Naive thymus-derived CD8-positive, alpha-beta T cell (primary cell): Measurements from ENCODE around the gene RPRD1A. TPM values are rescaled to one million over a fixed set of nuclear protein-coding genes. Genes with fewer than 3 reads are reported as not detected.
A peak's percentile ranks its signal among the peaks of the same experiment; 100 is the strongest.
"Not testable (repeated sequence)": the region's sequence is repeated elsewhere in the genome, so short reads cannot be mapped to it uniquely, and the experiment has no call there.

Source experiments
- ATAC-seq, 2 donors: fragments of 150-1000 bp; cut with Tn5 transposase in 1 of 2; sonication (Bioruptor Pico), chemical (Tn5 transposase) in 1 of 2; 1 replicate in 1 of 2; 2 replicates in 1 of 2; pipeline ENCODE4 v1.10.0; 2021; ENCODE audit warnings: mild to moderate bottlenecking in 2 of 2, moderate library complexity in 2 of 2
- POLR2A ChIA-PET: fragments of 350-600 bp; sonication (Branson Sonifier 250); formaldehyde crosslinking; loops from one replicate; lab custom pipeline; 2021; ENCODE audit warnings: antibody characterized with exemption; lab: Charles Lee
- DNase-seq, 10 donors: peaks; one replicate each; pipeline versions ENCODE4 v3.0.0 to v3.0.0-alpha.2; 2020 to 2022
- H3K27ac Mint-ChIP-seq, 10 donors: one replicate each; pipeline ENCODE4 v1.8.0; 2020 to 2022; ENCODE audit warnings: mild to moderate bottlenecking in 10 of 10, mixed read lengths in 10 of 10, moderate library complexity in 4 of 10, inconsistent platforms in 1 of 10
- H3K27me3 Mint-ChIP-seq, 5 donors: one replicate each; pipeline ENCODE4 v1.8.0; 2021 to 2022; ENCODE audit warnings: mixed read lengths in 5 of 5
- H3K36me3 Mint-ChIP-seq, 3 donors: one replicate each; pipeline ENCODE4 v1.8.0; 2020 to 2022; ENCODE audit warnings: mixed read lengths in 3 of 3, mild to moderate bottlenecking in 2 of 3, inconsistent platforms in 1 of 3
- H3K4me1 Mint-ChIP-seq, 4 donors: one replicate each; pipeline ENCODE4 v1.8.0; 2021 to 2022; ENCODE audit warnings: mixed read lengths in 4 of 4
- H3K4me3 Mint-ChIP-seq, 10 donors: one replicate each; pipeline ENCODE4 v1.8.0; 2020 to 2022; ENCODE audit warnings: mild to moderate bottlenecking in 10 of 10, mixed read lengths in 10 of 10, moderate library complexity in 6 of 10, inconsistent platforms in 1 of 10
- H3K9me3 Mint-ChIP-seq, 9 donors: one replicate each; pipeline ENCODE4 v1.8.0; 2020 to 2022; ENCODE audit warnings: mixed read lengths in 9 of 9, mild to moderate bottlenecking in 3 of 9, inconsistent platforms in 1 of 9, moderate library complexity in 1 of 9
- polyA plus RNA-seq, 3 donors: library from polyadenylated mRNA; unstranded; fragments of 300-500 nt; fragmentation: Illumina TruSeq; gene quantifications; one replicate each; pipeline ENCODE4 v1.2.3, GENCODE V29; 2021
- total RNA-seq, 8 experiments: library from RNA in 2 of 8; stranded (reverse) in 2 of 8; gene quantifications; one replicate each; pipeline ENCODE4 v1.2.3 and lab custom pipeline; 2021 to 2026

The RPRD1A gene
- total and polyA plus RNA-seq, 5 experiments from 2014 or later = 6.7 to 51.3 (median 12.0) TPM

DNA sequence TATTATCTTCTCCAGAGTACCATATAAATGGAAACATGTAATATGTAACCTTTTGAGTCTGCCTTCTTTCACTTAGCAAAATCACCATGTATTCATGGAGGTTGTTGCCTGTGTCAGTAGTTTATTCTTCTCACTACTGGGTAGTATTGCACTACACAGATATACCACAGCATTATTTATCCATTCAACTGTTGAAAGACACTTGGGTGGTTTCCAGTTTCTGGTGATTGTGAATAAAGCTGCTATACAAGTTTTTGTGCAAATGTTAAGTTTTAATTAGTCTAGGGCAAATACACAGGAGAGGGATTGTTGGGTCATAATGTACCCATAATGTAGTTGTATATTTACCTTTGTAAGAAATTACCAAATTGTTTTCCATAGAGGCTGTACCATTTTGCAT lies 29.6 kb upstream of the RPRD1A start:
- DNase-seq (no peak), ATAC-seq (no peak)
- Mint-ChIP-seq H3K9me3 (no peaks in the 10 kb centered on the region), H3K4me1 (peaks cover 4 to 8% (median 7%) of the 10 kb centered on the region in 4 donors), H3K4me3 (no peak overlapping the region), H3K27ac (no peak overlapping the region), H3K27me3 (peaks cover 0 to 5% (median 3%) of the 10 kb centered on the region in 5 donors), H3K36me3 (no peaks in the 10 kb centered on the region)
- POLR2A ChIA-PET = no interaction called here

DNA sequence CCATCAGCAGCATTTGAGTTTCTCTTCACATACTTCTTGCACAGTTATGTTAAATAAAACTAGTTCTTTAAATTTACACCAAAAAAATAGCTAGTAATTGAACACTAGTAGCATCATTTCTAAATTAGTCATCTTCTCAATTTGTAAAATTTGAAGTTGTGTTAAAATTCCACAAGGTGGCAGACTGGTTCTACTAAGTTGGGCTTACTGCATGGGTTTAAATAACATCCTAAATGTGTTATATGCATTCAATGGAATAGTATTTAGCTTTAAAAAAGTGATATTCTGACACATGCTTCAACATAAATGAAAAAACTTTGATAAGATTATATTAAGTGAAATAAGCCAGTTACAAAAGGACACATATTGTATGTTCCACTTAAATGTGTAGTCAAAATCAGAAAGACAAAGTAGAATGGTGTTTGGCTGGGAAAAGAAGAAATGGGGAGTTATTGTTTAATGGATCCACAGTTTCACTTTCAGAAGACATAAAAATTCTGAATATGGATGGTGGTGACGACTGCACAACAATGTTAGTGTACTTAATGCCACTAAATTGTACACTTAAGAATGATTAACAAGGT lies 28.7 kb upstream of the RPRD1A start:
- H3K36me3 Mint-ChIP-seq = no peaks in the 10 kb centered on the region
- H3K27ac Mint-ChIP-seq = no peak overlapping the region
- H3K4me1 Mint-ChIP-seq = peaks cover 4 to 8% (median 7%) of the 10 kb centered on the region in 4 donors
- POLR2A ChIA-PET = no interaction called here
- H3K4me3 Mint-ChIP-seq = no peak overlapping the region
- H3K9me3 Mint-ChIP-seq = no peaks in the 10 kb centered on the region
- peak in 3 of 10 donors; percentile 45 to 54 (median 54) for DNase-seq
- peaks cover 0 to 4% (median under 1%) of the 10 kb centered on the region in 5 donors for H3K27me3 Mint-ChIP-seq
- ATAC-seq = peak; percentile 36 to 42

DNA sequence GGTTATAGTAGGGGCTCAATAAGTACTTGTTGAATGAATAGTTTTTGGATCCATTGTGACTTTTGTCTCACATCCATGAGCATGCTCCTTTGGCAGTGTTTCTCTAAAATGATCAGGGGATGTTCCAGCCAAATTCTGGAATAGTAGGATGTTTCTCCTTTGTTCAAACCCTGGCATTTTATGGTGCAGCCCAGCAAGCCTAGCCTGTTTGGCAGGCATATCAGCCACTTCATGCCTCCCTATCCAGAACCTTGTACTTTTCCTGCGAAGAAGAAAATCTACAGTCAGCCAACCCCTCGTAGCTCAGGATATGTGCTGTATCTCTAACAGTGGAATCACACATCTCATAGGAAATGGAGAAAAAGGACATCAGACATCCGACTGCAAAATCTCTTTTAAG lies 27.1 kb upstream of the RPRD1A start:
- DNase-seq (no peak), ATAC-seq (no peak)
- no peak overlapping the region for H3K27ac Mint-ChIP-seq
- POLR2A ChIA-PET = no interaction called here
- no peaks in the 10 kb centered on the region for H3K36me3 Mint-ChIP-seq
- H3K4me1 Mint-ChIP-seq = peaks cover 4 to 8% (median 7%) of the 10 kb centered on the region in 4 donors
- peaks cover 0 to 4% (median 0%) of the 10 kb centered on the region in 5 donors for H3K27me3 Mint-ChIP-seq
- no peak overlapping the region for H3K4me3 Mint-ChIP-seq
- no peaks in the 10 kb centered on the region for H3K9me3 Mint-ChIP-seq

DNA sequence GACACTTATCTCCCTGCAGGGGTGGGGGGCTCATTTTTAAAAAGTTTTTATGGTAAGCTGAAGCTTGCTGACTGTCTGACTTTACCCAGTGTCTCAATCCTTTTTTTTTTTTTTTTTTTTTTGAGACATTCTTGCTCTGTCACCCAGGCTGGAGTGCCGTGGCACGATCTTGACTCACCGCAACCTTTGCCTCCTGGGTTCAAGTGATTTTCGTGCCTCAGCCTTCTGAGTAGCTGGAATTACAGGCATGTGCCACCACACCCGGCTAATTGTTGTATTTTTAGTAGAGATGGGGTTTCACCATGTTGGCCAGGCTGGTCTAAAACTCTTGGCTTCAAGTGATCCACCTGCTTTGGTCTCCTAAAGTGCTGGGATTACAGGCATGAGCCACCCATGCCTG lies 24.8 kb upstream of the RPRD1A start:
- DNase-seq, ATAC-seq, H3K4me1 Mint-ChIP-seq, H3K9me3 Mint-ChIP-seq, POLR2A ChIA-PET, H3K36me3 Mint-ChIP-seq, H3K4me3 Mint-ChIP-seq, H3K27me3 Mint-ChIP-seq, H3K27ac Mint-ChIP-seq: not testable (repeated sequence)

DNA sequence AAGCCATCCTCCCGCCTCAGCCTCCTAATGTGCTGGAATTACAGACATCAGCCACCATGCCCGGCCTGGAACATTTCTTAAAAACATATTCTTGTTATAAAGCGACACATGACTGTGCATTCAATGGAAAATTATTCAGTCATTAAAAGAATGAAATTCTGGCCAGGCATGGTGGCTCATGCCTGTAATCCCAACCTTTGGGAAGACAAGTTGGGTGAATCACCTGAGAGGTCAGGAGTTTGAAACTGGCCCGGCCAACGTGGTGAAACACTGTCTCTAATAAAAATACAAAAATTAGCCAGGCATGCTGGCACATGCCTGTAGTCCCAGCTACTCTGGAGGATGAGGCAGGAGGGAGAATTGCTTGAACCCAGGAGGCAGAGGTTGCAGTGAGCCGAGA lies 21.6 kb upstream of the RPRD1A start:
- H3K4me3 Mint-ChIP-seq = no peak overlapping the region
- DNase-seq (no peak), ATAC-seq (no peak)
- H3K9me3 Mint-ChIP-seq = no peaks in the 10 kb centered on the region
- H3K36me3 Mint-ChIP-seq = no peaks in the 10 kb centered on the region
- H3K27ac Mint-ChIP-seq = no peak overlapping the region
- H3K4me1 Mint-ChIP-seq = peaks cover 4 to 12% (median 7%) of the 10 kb centered on the region in 4 donors
- POLR2A ChIA-PET = no interaction called here
- H3K27me3 Mint-ChIP-seq = peaks cover 0 to under 1% (median 0%) of the 10 kb centered on the region in 5 donors

DNA sequence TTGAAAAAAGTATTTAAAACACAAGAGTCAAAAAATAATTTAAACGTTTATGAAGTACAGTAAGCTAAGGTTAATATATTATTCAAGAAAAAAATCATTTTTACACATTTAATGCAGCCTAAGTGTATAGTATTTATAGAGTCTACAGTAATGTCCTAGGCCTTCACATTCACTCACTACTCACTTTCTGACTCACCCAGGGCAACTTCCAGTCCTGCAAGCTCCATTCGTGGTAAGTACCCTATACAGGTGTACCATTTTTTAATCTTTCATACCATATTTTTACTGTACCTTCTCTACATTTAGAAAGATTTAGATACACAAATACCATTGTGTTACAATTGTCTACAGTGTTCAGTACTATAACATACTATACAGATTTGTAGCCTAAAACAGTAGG lies 20.9 kb upstream of the RPRD1A start:
- no peak for DNase-seq

DNA sequence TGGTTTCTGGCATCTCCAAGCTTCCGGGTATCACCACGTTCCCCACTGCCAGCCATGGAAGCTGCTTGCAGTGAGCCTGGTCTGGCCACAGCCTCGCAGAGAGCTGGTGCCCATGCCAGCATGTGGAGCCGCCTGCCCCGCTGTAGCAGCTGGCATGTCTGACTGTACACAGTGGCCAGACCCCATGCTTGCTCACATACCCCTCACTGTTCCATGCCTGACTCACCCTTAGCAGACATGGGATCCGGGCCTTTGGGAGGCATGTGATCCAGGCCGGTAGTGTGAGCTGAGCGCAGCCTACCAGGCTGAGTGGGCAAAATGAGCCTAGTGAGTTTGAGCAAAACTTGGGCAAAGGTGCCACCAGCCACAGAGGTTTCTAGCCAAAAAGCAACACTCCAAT lies 18.8 kb upstream of the RPRD1A start:
- Mint-ChIP-seq H3K4me1 (peaks cover 0 to 15% (median 0%) of the 10 kb centered on the region in 4 donors), H3K4me3 (no peak overlapping the region), H3K27me3 (peaks cover 0 to 3% (median 0%) of the 10 kb centered on the region in 5 donors), H3K9me3 (peaks cover 0 to 11% (median 5%) of the 10 kb centered on the region in 9 donors), H3K27ac (no peak overlapping the region), H3K36me3 (peaks cover 0 to 6% (median 3%) of the 10 kb centered on the region in 3 donors)
- POLR2A ChIA-PET = no interaction called here
- ATAC-seq = no peak
- DNase-seq = no peak

More for the DNA sequence above, 20.9 kb upstream of the RPRD1A start:
- Mint-ChIP-seq H3K4me1 (peaks cover 2 to 17% (median 6%) of the 10 kb centered on the region in 4 donors), H3K36me3 (no peaks in the 10 kb centered on the region), H3K4me3 (no peak overlapping the region), H3K9me3 (no peaks in the 10 kb centered on the region), H3K27ac (no peak overlapping the region), H3K27me3 (peaks cover 0 to 3% (median 0%) of the 10 kb centered on the region in 5 donors)
- POLR2A ChIA-PET = no interaction called here
- ATAC-seq = no peak

DNA sequence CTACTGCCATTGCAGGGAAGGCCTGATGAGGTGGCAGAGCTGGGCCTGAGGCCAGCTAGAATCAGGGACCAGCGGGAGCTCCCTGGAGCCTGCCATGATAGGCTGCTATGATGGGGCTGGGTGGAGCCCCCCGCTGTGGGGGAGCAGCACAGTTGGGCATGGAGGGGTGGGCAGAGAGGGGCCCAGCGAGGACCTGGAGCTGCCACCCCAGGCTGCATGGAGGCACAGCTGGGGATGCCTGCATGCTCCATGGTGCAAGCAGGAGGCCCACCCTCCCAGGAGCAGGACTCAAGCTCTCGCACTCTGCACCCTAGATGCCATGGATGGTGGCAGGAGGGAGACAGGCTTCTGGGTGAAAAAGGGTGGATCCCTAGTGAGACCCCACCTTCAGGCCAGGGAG lies 17.8 kb upstream of the RPRD1A start:
- Mint-ChIP-seq H3K27ac (no peak overlapping the region), H3K4me3 (no peak overlapping the region), H3K9me3 (peaks cover 0 to 21% (median 14%) of the 10 kb centered on the region in 9 donors), H3K36me3 (peaks cover 0 to 16% (median 11%) of the 10 kb centered on the region in 3 donors), H3K4me1 (peaks cover 0 to 15% (median 0%) of the 10 kb centered on the region in 4 donors), H3K27me3 (peaks cover 0 to 3% (median 1%) of the 10 kb centered on the region in 5 donors)
- DNase-seq (no peak), ATAC-seq (no peak)
- POLR2A ChIA-PET = no interaction called here

DNA sequence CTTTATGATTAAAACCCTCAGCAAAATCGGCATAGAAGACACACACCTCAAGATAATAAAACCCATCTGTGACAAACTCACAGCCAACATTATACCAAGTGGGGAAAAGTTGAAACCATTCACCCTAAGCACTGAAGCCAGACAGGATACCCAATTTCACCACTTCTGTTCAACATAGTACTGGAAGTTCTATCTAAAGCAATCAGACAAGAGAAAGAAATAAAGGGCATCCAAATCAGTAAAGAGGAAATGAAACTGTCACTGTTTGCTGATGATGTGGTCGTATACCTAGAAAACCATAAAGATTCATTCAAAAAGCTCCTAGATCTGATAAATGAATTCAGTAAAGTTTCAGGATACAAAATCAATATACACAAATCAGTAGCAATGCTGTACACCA lies 16.4 kb upstream of the RPRD1A start:
- peaks cover 0 to 24% (median 11%) of the 10 kb centered on the region in 3 donors for H3K36me3 Mint-ChIP-seq
- no peak overlapping the region for H3K4me3 Mint-ChIP-seq
- H3K27ac Mint-ChIP-seq = peak overlapping the region in 1 of 10 donors; percentile 64
- ATAC-seq (no peak), DNase-seq (no peak)
- H3K27me3 Mint-ChIP-seq = peaks cover 0 to 3% (median 1%) of the 10 kb centered on the region in 5 donors
- POLR2A ChIA-PET = no interaction called here
- H3K9me3 Mint-ChIP-seq = peaks cover 0 to 36% (median 19%) of the 10 kb centered on the region in 9 donors
- peaks cover 0 to 15% (median 0%) of the 10 kb centered on the region in 4 donors for H3K4me1 Mint-ChIP-seq

DNA sequence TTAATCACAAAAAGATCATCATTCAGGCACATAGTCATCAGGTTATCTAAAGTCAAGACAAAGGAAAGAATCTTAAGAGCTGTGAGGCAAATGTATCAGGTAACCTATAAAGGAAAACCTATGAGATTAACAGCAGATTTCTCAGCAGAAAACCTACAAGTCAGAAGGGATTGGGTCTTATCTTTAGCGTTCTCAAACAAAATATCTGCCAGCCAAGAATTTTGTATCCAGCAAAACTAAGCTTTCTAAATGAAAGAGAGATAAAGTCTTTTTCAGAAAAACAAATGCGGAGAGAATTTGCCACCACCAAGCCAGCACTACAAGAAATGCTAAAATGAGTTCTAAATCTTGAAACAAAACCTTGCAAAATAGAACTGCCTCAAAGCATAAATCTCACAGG lies 13.8 kb upstream of the RPRD1A start:
- Mint-ChIP-seq H3K36me3 (peaks cover 0 to 24% (median 11%) of the 10 kb centered on the region in 3 donors), H3K9me3 (peaks cover 0 to 37% (median 19%) of the 10 kb centered on the region in 9 donors), H3K4me1 (peaks cover 0 to 12% (median 0%) of the 10 kb centered on the region in 4 donors)
- POLR2A ChIA-PET, H3K4me3 Mint-ChIP-seq, H3K27ac Mint-ChIP-seq, ATAC-seq, H3K27me3 Mint-ChIP-seq, DNase-seq: not testable (repeated sequence)

DNA sequence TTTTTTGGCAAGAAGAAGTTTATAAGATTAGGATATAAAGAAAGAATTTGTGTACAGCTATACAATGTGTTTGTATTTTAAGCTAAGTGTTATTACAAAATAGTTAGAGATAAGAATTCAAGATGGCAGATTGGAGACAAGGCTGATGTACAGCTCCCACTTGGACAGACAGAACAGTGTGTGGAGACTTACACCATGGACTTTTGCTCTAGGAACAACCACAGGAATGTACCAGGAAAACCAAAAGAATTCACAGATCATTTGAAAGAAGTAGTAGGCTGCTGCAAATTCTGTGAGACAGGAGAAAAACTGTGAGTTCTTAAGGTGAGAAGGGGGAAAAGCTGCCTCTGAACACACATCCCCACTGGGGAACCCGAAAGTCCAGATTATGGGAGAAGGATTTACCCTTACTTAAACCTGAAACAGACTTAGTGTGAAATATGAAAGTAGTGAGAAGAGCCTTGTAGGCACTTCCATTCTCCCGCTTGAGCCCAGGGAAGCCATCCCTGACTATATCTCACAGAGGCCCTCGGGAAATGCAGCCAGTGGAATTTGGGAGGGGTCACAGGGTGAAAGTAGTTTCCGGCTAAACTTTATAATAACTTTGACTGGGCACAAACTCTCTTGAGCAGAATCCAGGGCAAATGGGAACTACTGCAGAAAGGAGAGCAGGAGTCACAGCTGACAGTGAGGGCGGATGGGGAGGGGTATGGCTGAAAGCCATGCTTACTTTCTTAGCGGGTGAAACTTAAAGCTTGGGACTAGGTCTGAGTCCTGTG lies 11.6 kb upstream of the RPRD1A start:
- DNase-seq = no peak
- peaks cover 0 to 37% (median 19%) of the 10 kb centered on the region in 9 donors for H3K9me3 Mint-ChIP-seq
- no peak overlapping the region for H3K4me3 Mint-ChIP-seq
- POLR2A ChIA-PET = interaction anchor here (0.6 kb wide), 1 partner anchor 771 kb away, joined by 3 read pairs; no protein-coding TSS in a partner anchor
- peaks cover 0 to 6% (median 5%) of the 10 kb centered on the region in 5 donors for H3K27me3 Mint-ChIP-seq
- peak overlapping the region in 1 of 10 donors; percentile 89 for H3K27ac Mint-ChIP-seq
- H3K36me3 Mint-ChIP-seq = peaks cover 0 to 24% (median 11%) of the 10 kb centered on the region in 3 donors
- no peak for ATAC-seq
- H3K4me1 Mint-ChIP-seq = peaks cover 0 to 10% (median 0%) of the 10 kb centered on the region in 4 donors

DNA sequence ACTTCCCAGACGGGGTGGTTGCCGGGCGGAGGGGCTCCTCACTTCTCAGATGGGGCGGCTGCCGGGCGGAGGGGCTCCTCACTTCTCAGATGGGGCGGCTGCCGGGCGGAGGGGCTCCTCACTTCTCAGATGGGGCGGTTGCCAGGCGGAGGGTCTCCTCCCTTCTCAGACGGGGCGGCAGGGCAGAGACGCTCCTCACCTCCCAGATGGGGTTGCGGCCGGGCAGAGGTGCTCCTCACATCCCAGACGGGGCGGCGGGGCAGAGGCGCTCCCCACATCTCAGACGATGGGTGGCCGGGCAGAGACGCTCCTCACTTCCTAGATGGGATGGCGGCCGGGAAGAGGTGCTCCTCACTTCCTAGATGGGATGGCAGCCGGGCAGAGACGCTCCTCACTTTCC lies 10.4 kb upstream of the RPRD1A start:
- Mint-ChIP-seq H3K9me3 (peaks cover 0 to 37% (median 19%) of the 10 kb centered on the region in 9 donors), H3K36me3 (peaks cover 0 to 24% (median 11%) of the 10 kb centered on the region in 3 donors)
- H3K27ac Mint-ChIP-seq, DNase-seq, H3K4me3 Mint-ChIP-seq, ATAC-seq, H3K27me3 Mint-ChIP-seq, POLR2A ChIA-PET, H3K4me1 Mint-ChIP-seq: not testable (repeated sequence)
